Activated CD4-positive, alpha-beta T cell treated with anti-CD3 and anti-CD28 coated beads, Interleukin-10, Interleukin-2, amounts not matched to agents 100 ng/mL and 50 ng/mL, durations not matched to agents 16 hours and 8 hours (primary cell): Measurements from ENCODE around the gene IDUA.
"Not testable (repeated sequence)": the region's sequence is repeated elsewhere in the genome, so short reads cannot be mapped to it uniquely, and the experiment has no call there.

Source experiments
- DNase-seq: peaks from one replicate; pipeline ENCODE4 v3.0.0-alpha.2; 2020

IDUA gene

GRCh38 chr4:987624-988513 is 1.0 kb downstream of the IDUA start:
- no peak for DNase-seq

GRCh38 chr4:988726-989721 is 2.2 kb downstream of the IDUA start:
- no peak for DNase-seq

GRCh38 chr4:989722-990471 is 3.1 kb downstream of the IDUA start:
- DNase-seq: no peak

GRCh38 chr4:990746-991367 is 4.0 kb downstream of the IDUA start:
- no peak for DNase-seq

- DNase-seq: no peak
These were observed 4.8 kb downstream of the IDUA start for GRCh38 chr4:991451-992296.

GRCh38 chr4:992297-993110 is 5.7 kb downstream of the IDUA start:
- DNase-seq: no peak

GRCh38 chr4:993111-994029 is 6.5 kb downstream of the IDUA start, which contains the start of gene SLC26A1:
Gene SLC26A1 (minus strand): TSS chr4:993404. CDS start chr4:991703, 1,701 bp downstream.
- DNase-seq: no peak

GRCh38 chr4:995311-996026 is 8.6 kb downstream of the IDUA start:
- no peak for DNase-seq

GRCh38 chr4:996030-996996 is 9.5 kb downstream of the IDUA start:
- no peak for DNase-seq

- no peak for DNase-seq
These were observed 10.1 kb downstream of the IDUA start for GRCh38 chr4:996997-997374.

GRCh38 chr4:997375-998071 is 10.7 kb downstream of the IDUA start:
- no peak for DNase-seq

GRCh38 chr4:998096-998691 is 11.3 kb downstream of the IDUA start:
- no peak for DNase-seq

- not testable (repeated sequence) for DNase-seq
These were observed 12.5 kb downstream of the IDUA start for GRCh38 chr4:999240-999863.

- DNase-seq: no peak
These were observed 13.1 kb downstream of the IDUA start for GRCh38 chr4:999882-1000425.

- DNase-seq: no peak
These were observed 13.9 kb downstream of the IDUA start for GRCh38 chr4:1000686-1001260.
